Osteocyte (in vitro differentiated cells): Measurements from ENCODE around the gene MRPS11. TPM values are rescaled to one million over a fixed set of nuclear protein-coding genes. Genes with fewer than 3 reads are reported as not detected.

Experiments used
- DNase-seq: peaks from one replicate; pipeline ENCODE4 v3.0.0; 2021; ENCODE audit warnings: mixed read lengths; ENCODE audit not compliant: unreplicated experiment; ENCODE audit errors: extremely low spot score
- H3K27ac Mint-ChIP-seq: one replicate; pipeline ENCODE4 v1.8.0; 2021; ENCODE audit warnings: mild to moderate bottlenecking, mixed read lengths; ENCODE audit not compliant: unreplicated experiment
- H3K27me3 Mint-ChIP-seq: one replicate; pipeline ENCODE4 v1.8.0; 2021; ENCODE audit warnings: mixed read lengths; ENCODE audit not compliant: unreplicated experiment
- H3K36me3 Mint-ChIP-seq: one replicate; pipeline ENCODE4 v1.8.0; 2021; ENCODE audit warnings: mixed read lengths; ENCODE audit not compliant: unreplicated experiment
- H3K4me1 Mint-ChIP-seq: one replicate; pipeline ENCODE4 v1.8.0; 2021; ENCODE audit warnings: mixed read lengths; ENCODE audit not compliant: unreplicated experiment
- H3K4me3 Mint-ChIP-seq: one replicate; pipeline ENCODE4 v1.8.0; 2021; ENCODE audit warnings: mild to moderate bottlenecking, moderate library complexity, mixed read lengths; ENCODE audit not compliant: unreplicated experiment
- H3K9me3 Mint-ChIP-seq: one replicate; pipeline ENCODE4 v1.8.0; 2021; ENCODE audit warnings: mixed read lengths; ENCODE audit not compliant: unreplicated experiment
- CTCF ChIP-seq: fragments of 200-600 bp; sonication (generic); IDR thresholded peaks from 2 replicates; pipeline ENCODE4 v1.5.0; 2021; ENCODE audit warnings: antibody characterized with exemption, mild to moderate bottlenecking, moderate library complexity
- long read RNA-seq: library from polyadenylated mRNA; unstranded; transcript quantifications from one replicate; pipeline ENCODE4 v2.0.0, GENCODE V29; 2021
- total RNA-seq: library from RNA; stranded (reverse); gene quantifications from 2 replicates; pipeline ENCODE4 v1.2.1, GENCODE V29; 2021

MRPS11 gene
- total RNA-seq: 41.9 and 51.0 TPM in 2 replicates
- long read RNA-seq, transcript MRPS11-201 (6 exons, 3,644 nt): major isoform, 29 of 56 reads
- long read RNA-seq, partial matches to known transcripts: 10 of 56 reads
- long read RNA-seq, other reads (novel, unspliced or antisense): 16 of 56 reads

GRCh38 chr15:88467073-88467934 lies at the start of gene MRPS11, which contains the start of gene MRPL46:
Gene MRPS11 (plus strand): TSS chr15:88467708. CDS start chr15:88467718, 10 bp downstream.
Gene MRPL46 (minus strand): TSS chr15:88467388. CDS start chr15:88467377, 11 bp downstream.
- no peaks in the 10 kb centered on the region for H3K27me3 Mint-ChIP-seq
- TF ChIP-seq CTCF: no peak
- H3K4me3 Mint-ChIP-seq: peak within 1 kb of the TSS; percentile 92
- no peaks in the 10 kb centered on the region for H3K9me3 Mint-ChIP-seq
- peaks cover 25% of the 10 kb centered on the region for H3K4me1 Mint-ChIP-seq
- DNase-seq: peak; percentile 95
- peak within 1 kb of the TSS; percentile 99 for H3K27ac Mint-ChIP-seq
- H3K36me3 Mint-ChIP-seq: peaks cover 7% of the 10 kb centered on the region

- no peak for DNase-seq
- Mint-ChIP-seq H3K4me3 (no peak overlapping the region), H3K9me3 (no peaks in the 10 kb centered on the region), H3K4me1 (no peaks in the 10 kb centered on the region), H3K27ac (no peak overlapping the region), H3K36me3 (no peaks in the 10 kb centered on the region), H3K27me3 (peaks cover 3% of the 10 kb centered on the region)
- no peak for TF ChIP-seq CTCF
These were observed 47.7 kb upstream of the MRPS11 start for GRCh38 chr15:88419830-88420229.

GRCh38 chr15:88423331-88423730 lies 44.2 kb upstream of the MRPS11 start:
- no peak for TF ChIP-seq CTCF
- Mint-ChIP-seq H3K4me1 (no peaks in the 10 kb centered on the region), H3K4me3 (no peak overlapping the region), H3K9me3 (no peaks in the 10 kb centered on the region), H3K27ac (no peak overlapping the region), H3K27me3 (peaks cover 9% of the 10 kb centered on the region), H3K36me3 (no peaks in the 10 kb centered on the region)
- no peak for DNase-seq

- TF ChIP-seq CTCF: no peak
- no peak for DNase-seq
- no peaks in the 10 kb centered on the region for H3K4me1 Mint-ChIP-seq
These were observed 41.2 kb upstream of the MRPS11 start for GRCh38 chr15:88426304-88426703.

GRCh38 chr15:88428053-88428452 lies 39.5 kb upstream of the MRPS11 start:
- DNase-seq: peak; percentile 66
- Mint-ChIP-seq H3K27ac (no peak overlapping the region), H3K4me3 (no peak overlapping the region), H3K36me3 (no peaks in the 10 kb centered on the region), H3K4me1 (no peaks in the 10 kb centered on the region), H3K9me3 (no peaks in the 10 kb centered on the region), H3K27me3 (peaks cover 10% of the 10 kb centered on the region)
- TF ChIP-seq CTCF: no peak

More at GRCh38 chr15:88426304-88426703, 41.2 kb upstream of the MRPS11 start:
- Mint-ChIP-seq H3K9me3 (no peaks in the 10 kb centered on the region), H3K27ac (no peak overlapping the region), H3K27me3 (peaks cover 10% of the 10 kb centered on the region), H3K4me3 (no peak overlapping the region), H3K36me3 (no peaks in the 10 kb centered on the region)
